Gastrocnemius medialis (tissue), 4 donors: ENCODE results near the gene ST8SIA1.

Experiments
- POLR2A ChIP-seq, 2 donors: fragments of 450-650 bp; IDR thresholded peaks; one replicate each; pipeline ENCODE4 v1.6.1; 2017; ENCODE audit warnings: antibody characterized with exemption in 2 of 2, mild to moderate bottlenecking in 2 of 2, moderate library complexity in 2 of 2
- TF ChIP-seq, protein P1 (sequence below), 5 experiments: fragments of 450-650 bp in 3 of 5; fragments of 200-600 bp in 2 of 5; sonication (generic) in 2 of 5; IDR thresholded peaks in 4 of 5; conservative IDR thresholded peaks in 1 of 5; 1 replicate in 4 of 5; 2 replicates in 1 of 5; pipeline ENCODE4 v1.5.1; 2016 to 2019; ENCODE audit warnings: antibody characterized with exemption in 5 of 5, mild to moderate bottlenecking in 3 of 5, moderate library complexity in 3 of 5

DNA sequence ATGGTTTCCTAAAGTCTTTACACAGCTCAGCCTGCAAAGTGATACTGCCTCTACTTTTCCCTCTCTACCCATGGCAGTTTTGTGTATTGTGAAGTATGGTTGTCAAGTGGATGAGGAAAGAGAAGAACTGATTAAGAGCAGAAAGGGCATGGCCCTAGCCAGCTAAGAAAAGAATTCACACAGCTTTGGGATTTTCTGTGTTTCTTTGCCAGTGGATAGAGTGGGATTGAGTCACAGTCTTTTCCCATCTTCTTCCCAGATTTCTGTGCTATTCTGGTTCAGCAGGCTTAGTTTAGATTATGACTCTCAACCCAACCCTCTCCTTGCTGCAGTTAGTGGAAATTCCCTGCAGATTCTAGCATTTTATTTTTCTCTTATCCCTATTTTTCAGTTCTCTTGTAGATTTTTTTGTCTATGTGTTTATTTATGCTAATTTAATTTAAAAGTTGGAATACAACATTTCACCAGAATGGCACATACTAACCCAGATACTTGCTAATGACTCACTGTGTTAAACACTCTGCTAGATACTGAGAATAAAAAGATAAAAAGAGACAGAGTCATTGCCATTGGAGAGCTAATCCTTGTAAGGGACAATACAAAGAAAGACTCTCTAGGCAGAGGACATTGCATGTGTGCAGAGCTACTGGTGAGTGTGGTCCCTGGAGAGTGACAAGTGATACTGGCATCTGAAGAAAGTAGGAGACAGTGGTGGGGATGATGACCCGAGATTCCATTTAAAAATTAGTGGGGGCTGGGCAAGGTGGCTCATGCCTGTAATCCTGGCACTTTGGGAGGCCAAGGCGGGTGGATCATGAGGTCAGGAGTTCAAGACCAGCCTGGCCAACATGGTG is 106.3 kb downstream of the ST8SIA1 start:
- TF ChIP-seq, protein P1, sequence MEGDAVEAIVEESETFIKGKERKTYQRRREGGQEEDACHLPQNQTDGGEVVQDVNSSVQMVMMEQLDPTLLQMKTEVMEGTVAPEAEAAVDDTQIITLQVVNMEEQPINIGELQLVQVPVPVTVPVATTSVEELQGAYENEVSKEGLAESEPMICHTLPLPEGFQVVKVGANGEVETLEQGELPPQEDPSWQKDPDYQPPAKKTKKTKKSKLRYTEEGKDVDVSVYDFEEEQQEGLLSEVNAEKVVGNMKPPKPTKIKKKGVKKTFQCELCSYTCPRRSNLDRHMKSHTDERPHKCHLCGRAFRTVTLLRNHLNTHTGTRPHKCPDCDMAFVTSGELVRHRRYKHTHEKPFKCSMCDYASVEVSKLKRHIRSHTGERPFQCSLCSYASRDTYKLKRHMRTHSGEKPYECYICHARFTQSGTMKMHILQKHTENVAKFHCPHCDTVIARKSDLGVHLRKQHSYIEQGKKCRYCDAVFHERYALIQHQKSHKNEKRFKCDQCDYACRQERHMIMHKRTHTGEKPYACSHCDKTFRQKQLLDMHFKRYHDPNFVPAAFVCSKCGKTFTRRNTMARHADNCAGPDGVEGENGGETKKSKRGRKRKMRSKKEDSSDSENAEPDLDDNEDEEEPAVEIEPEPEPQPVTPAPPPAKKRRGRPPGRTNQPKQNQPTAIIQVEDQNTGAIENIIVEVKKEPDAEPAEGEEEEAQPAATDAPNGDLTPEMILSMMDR (IDR thresholded peaks at IDR 0.05 in 4 of 5, conservative IDR thresholded peaks at IDR 0.05 in 1 of 5): no peak
- no peak for TF ChIP-seq POLR2A (IDR thresholded peaks at IDR 0.05)
